Karpas-422 (cell line): ENCODE measurements around the gene GATAD2B. TPM values are rescaled to one million over a fixed set of nuclear protein-coding genes. Genes with fewer than 3 reads are reported as not detected.

ENCODE experiments used
- DNase-seq: peaks from one replicate; pipeline ENCODE4 v3.0.0-alpha.2; 2015
- H2AFZ ChIP-seq: fragments of 200-600 bp; sonication (generic); 2 replicates; pipeline ENCODE4 v1.6.1; 2014; ENCODE audit warnings: antibody characterized with exemption, low read length, mixed read lengths
- H3K27ac ChIP-seq: fragments of 200-600 bp; sonication (generic); 2 replicates; pipeline ENCODE4 v1.5.1; 2014; ENCODE audit warnings: mild to moderate bottlenecking, low read length, moderate library complexity
- H3K27me3 ChIP-seq: fragments of 200-600 bp; sonication (generic); 2 replicates; pipeline ENCODE4 v1.6.1; 2014; ENCODE audit warnings: low read length, mixed read lengths
- H3K36me3 ChIP-seq: fragments of 200-600 bp; sonication (generic); 2 replicates; pipeline ENCODE4 v1.6.1; 2014; ENCODE audit warnings: low read length, mixed read lengths; ENCODE audit not compliant: insufficient read depth
- H3K4me1 ChIP-seq: fragments of 200-600 bp; sonication (generic); 2 replicates; pipeline ENCODE4 v1.6.1; 2014; ENCODE audit warnings: mild to moderate bottlenecking, low read length, mixed read lengths
- H3K4me2 ChIP-seq: fragments of 200-600 bp; sonication (generic); 2 replicates; pipeline ENCODE4 v1.6.1; 2014; ENCODE audit warnings: low read length, low read depth, mild to moderate bottlenecking; ENCODE audit not compliant: poor library complexity, severe bottlenecking
- H3K4me3 ChIP-seq: fragments of 200-600 bp; sonication (generic); 2 replicates; pipeline ENCODE4 v1.5.1; 2014; ENCODE audit warnings: mild to moderate bottlenecking, antibody characterized with exemption, low read length, mixed read lengths
- H3K79me2 ChIP-seq: fragments of 200-600 bp; sonication (generic); 2 replicates; pipeline ENCODE4 v1.6.1; 2014; ENCODE audit warnings: mild to moderate bottlenecking, low read length, mixed read lengths
- H3K9ac ChIP-seq: fragments of 200-600 bp; sonication (generic); 2 replicates; pipeline ENCODE4 v1.6.0; 2014; ENCODE audit warnings: low read length
- H3K9me2 ChIP-seq: fragments of 200-600 bp; sonication (generic), shearing (Covaris generic); replicated peaks from 2 replicates; pipeline ENCODE4 v1.6.0; 2014; ENCODE audit warnings: mild to moderate bottlenecking, low read length, moderate library complexity; ENCODE audit not compliant: insufficient read depth
- H3K9me3 ChIP-seq: fragments of 300-700, 200-600 bp; sonication (generic); 2 replicates; pipeline ENCODE4 v1.6.1; 2014; ENCODE audit warnings: low read length, mixed read lengths
- H4K20me1 ChIP-seq: fragments of 200-600 bp; sonication (generic); 2 replicates; pipeline ENCODE4 v1.6.1; 2014; ENCODE audit warnings: mild to moderate bottlenecking, antibody characterized with exemption, low read length, low read depth; ENCODE audit not compliant: insufficient read depth
- total RNA-seq: library from RNA; depleted of rRNA; stranded (reverse); fragments of >200 nt; shearing (Covaris generic); gene quantifications from 2 replicates; pipeline ENCODE4 v1.2.3, GENCODE V29; 2014; ENCODE audit warnings: low replicate concordance

GATAD2B gene
- total RNA-seq, 1 experiment from 2014 or later: 21.8 TPM

DNA sequence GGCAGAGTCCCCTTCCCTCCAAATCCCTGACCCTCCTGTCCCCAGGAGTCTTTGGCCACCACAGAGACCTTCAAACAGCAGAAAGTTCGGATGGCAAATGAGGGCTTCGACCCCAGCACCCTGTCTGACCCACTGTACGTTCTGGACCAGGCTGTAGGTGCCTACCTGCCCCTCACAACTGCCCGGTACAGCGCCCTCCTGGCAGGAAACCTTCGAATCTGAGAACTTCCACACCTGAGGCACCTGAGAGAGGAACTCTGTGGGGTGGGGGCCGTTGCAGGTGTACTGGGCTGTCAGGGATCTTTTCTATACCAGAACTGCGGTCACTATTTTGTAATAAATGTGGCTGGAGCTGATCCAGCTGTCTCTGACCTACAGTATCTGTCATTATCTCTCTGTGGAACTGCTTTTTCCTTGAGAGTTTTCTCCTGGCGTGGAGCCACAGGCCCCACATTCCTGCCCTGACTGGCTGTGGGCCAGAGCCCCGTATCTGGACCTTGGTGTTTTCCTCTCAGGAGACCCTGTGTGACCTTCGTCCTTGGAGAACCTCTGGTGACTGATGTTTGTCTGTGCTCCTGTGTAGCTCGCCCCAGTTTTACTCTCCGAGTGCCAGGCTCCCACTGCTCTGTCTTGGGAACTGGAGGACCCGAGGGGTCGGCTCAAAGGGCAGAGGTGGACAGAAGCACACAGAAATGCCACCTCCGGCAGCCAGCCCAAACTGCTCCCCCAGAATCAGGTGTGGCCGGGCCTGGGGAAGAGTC, 142.8 kb downstream of the GATAD2B start:
- H3K9me2 ChIP-seq: no peaks in the 10 kb centered on the region
- H3K4me1 ChIP-seq: peaks cover 27% of the 10 kb centered on the region
- H3K4me3 ChIP-seq: no peak overlapping the region
- H3K36me3 ChIP-seq: no peaks in the 10 kb centered on the region
- no peaks in the 10 kb centered on the region for H4K20me1 ChIP-seq
- no peaks in the 10 kb centered on the region for H3K27me3 ChIP-seq
- H2AFZ ChIP-seq: no peak overlapping the region
- H3K9me3 ChIP-seq: no peaks in the 10 kb centered on the region
- H3K79me2 ChIP-seq: no peaks in the 10 kb centered on the region
- no peak overlapping the region for H3K27ac ChIP-seq
- no peak overlapping the region for H3K9ac ChIP-seq
- no peak overlapping the region for H3K4me2 ChIP-seq
- no peak for DNase-seq

GRCh38 chr1:153778824-153779519, 143.8 kb downstream of the GATAD2B start:
- no peak for DNase-seq
- H3K27ac ChIP-seq: no peak overlapping the region
- H3K4me3 ChIP-seq: no peak overlapping the region
- H3K79me2 ChIP-seq: no peaks in the 10 kb centered on the region
- H3K9ac ChIP-seq: no peak overlapping the region
- peaks cover 35% of the 10 kb centered on the region for H3K4me1 ChIP-seq
- no peaks in the 10 kb centered on the region for H4K20me1 ChIP-seq
- no peak overlapping the region for H3K4me2 ChIP-seq
- no peaks in the 10 kb centered on the region for H3K36me3 ChIP-seq
- H3K9me2 ChIP-seq: no peaks in the 10 kb centered on the region
- no peaks in the 10 kb centered on the region for H3K27me3 ChIP-seq
- H3K9me3 ChIP-seq: no peaks in the 10 kb centered on the region
- no peak overlapping the region for H2AFZ ChIP-seq

DNA sequence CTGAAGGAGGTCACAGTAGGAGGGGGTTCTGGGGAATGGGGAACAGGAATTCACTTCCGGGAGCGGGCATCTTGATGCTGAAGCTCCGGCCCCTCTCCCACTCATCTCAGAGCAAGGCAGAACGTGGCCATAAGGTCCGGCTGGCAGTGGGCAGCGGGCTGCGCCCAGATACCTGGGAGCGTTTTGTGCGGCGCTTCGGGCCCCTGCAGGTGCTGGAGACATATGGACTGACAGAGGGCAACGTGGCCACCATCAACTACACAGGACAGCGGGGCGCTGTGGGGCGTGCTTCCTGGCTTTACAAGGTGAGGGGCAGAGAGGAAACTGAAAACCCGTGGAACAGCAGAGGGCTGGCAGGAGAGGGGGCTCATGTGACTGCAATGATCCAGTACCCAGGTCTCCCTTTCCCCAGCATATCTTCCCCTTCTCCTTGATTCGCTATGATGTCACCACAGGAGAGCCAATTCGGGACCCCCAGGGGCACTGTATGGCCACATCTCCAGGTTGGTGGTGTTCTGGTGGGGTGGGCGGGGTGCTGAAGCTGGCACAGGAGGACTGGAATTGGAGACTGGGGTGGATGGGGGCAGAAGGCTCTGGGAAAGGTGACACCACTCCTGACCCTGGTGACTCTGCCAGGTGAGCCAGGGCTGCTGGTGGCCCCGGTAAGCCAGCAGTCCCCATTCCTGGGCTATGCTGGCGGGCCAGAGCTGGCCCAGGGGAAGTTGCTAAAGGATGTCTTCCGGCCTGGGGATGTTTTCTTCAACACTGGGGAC, 144.5 kb downstream of the GATAD2B start:
- Histone ChIP-seq H4K20me1 (no peaks in the 10 kb centered on the region), H3K9ac (no peak overlapping the region), H2AFZ (no peak overlapping the region), H3K4me2 (no peak overlapping the region), H3K27me3 (no peaks in the 10 kb centered on the region), H3K4me1 (peaks cover 31% of the 10 kb centered on the region), H3K4me3 (no peak overlapping the region), H3K79me2 (no peaks in the 10 kb centered on the region), H3K9me3 (no peaks in the 10 kb centered on the region), H3K27ac (no peak overlapping the region), H3K9me2 (no peaks in the 10 kb centered on the region), H3K36me3 (no peaks in the 10 kb centered on the region)
- no peak for DNase-seq

GRCh38 chr1:153777648-153778047, 145.1 kb downstream of the GATAD2B start:
- Histone ChIP-seq H3K4me2 (no peak overlapping the region), H3K79me2 (no peaks in the 10 kb centered on the region), H2AFZ (no peak overlapping the region), H3K27me3 (no peaks in the 10 kb centered on the region), H4K20me1 (no peaks in the 10 kb centered on the region), H3K9me3 (no peaks in the 10 kb centered on the region), H3K36me3 (0 out of 2 replicates have a peak, but pooled peaks cover under 1% of the 10 kb centered on the region), H3K9ac (no peak overlapping the region), H3K4me1 (peaks cover 25% of the 10 kb centered on the region), H3K27ac (no peak overlapping the region), H3K4me3 (no peak overlapping the region), H3K9me2 (no peaks in the 10 kb centered on the region)
- DNase-seq: no peak

- Histone ChIP-seq H3K79me2 (no peaks in the 10 kb centered on the region), H3K27me3 (no peaks in the 10 kb centered on the region), H3K4me2 (no peak overlapping the region), H3K4me3 (no peak overlapping the region), H3K4me1 (peaks cover 25% of the 10 kb centered on the region), H4K20me1 (no peaks in the 10 kb centered on the region), H3K9me2 (no peaks in the 10 kb centered on the region), H2AFZ (no peak overlapping the region), H3K9me3 (no peaks in the 10 kb centered on the region), H3K9ac (no peak overlapping the region), H3K27ac (no peak overlapping the region), H3K36me3 (0 out of 2 replicates have a peak, but pooled peaks cover 7% of the 10 kb centered on the region)
- no peak for DNase-seq
Measured at GRCh38 chr1:153776845-153777370, 145.9 kb downstream of the GATAD2B start.

GRCh38 chr1:153776352-153776751, 146.4 kb downstream of the GATAD2B start:
- H3K4me3 ChIP-seq: peak overlapping the region; percentile 72
- no peaks in the 10 kb centered on the region for H3K9me2 ChIP-seq
- no peak overlapping the region for H3K27ac ChIP-seq
- H3K9ac ChIP-seq: peak overlapping the region; percentile 77
- H3K9me3 ChIP-seq: no peaks in the 10 kb centered on the region
- H3K27me3 ChIP-seq: no peaks in the 10 kb centered on the region
- H2AFZ ChIP-seq: no peak overlapping the region
- H4K20me1 ChIP-seq: no peaks in the 10 kb centered on the region
- H3K79me2 ChIP-seq: no peaks in the 10 kb centered on the region
- 0 out of 2 replicates have a peak, but pooled peaks cover 7% of the 10 kb centered on the region for H3K36me3 ChIP-seq
- DNase-seq: no peak
- H3K4me2 ChIP-seq: peak overlapping the region; percentile 93
- H3K4me1 ChIP-seq: peaks cover 25% of the 10 kb centered on the region

DNA sequence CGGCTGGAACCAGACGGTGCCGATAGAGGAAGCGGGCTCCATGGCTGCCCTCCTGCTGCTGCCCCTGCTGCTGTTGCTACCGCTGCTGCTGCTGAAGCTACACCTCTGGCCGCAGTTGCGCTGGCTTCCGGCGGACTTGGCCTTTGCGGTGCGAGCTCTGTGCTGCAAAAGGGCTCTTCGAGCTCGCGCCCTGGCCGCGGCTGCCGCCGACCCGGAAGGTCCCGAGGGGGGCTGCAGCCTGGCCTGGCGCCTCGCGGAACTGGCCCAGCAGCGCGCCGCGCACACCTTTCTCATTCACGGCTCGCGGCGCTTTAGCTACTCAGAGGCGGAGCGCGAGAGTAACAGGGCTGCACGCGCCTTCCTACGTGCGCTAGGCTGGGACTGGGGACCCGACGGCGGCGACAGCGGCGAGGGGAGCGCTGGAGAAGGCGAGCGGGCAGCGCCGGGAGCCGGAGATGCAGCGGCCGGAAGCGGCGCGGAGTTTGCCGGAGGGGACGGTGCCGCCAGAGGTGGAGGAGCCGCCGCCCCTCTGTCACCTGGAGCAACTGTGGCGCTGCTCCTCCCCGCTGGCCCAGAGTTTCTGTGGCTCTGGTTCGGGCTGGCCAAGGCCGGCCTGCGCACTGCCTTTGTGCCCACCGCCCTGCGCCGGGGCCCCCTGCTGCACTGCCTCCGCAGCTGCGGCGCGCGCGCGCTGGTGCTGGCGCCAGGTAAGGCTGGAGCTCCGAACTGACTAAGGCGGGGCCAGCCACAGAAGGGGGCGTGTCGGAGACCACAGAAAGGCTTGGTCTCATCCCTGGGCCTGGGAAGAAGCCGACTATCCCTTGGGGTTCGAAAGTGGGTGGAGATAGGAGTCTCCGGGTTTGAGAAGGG, 147.1 kb downstream of the GATAD2B start:
- H3K4me1 ChIP-seq: peaks cover 26% of the 10 kb centered on the region
- peak overlapping the region; percentile 72 for H3K4me3 ChIP-seq
- peak overlapping the region; percentile 77 for H3K9ac ChIP-seq
- no peaks in the 10 kb centered on the region for H4K20me1 ChIP-seq
- peak overlapping the region; percentile 78 for H2AFZ ChIP-seq
- H3K79me2 ChIP-seq: no peaks in the 10 kb centered on the region
- H3K4me2 ChIP-seq: peak overlapping the region; percentile 93
- H3K9me3 ChIP-seq: no peaks in the 10 kb centered on the region
- peak overlapping the region; percentile 41; the same call in 1 of the 2 replicates for H3K27ac ChIP-seq
- H3K36me3 ChIP-seq: 0 out of 2 replicates have a peak, but pooled peaks cover 9% of the 10 kb centered on the region
- H3K9me2 ChIP-seq: no peaks in the 10 kb centered on the region
- H3K27me3 ChIP-seq: no peaks in the 10 kb centered on the region
- peak; percentile 83 for DNase-seq
